CD4-positive, alpha-beta T cell (primary cell): ENCODE data around the gene TCEA3. TPM values are rescaled to one million over a fixed set of nuclear protein-coding genes. Genes with fewer than 3 reads are reported as not detected.

Source experiments
- ATAC-seq: fragments of 200-7000 bp; cut with Tn5 transposase; one replicate; pipeline ENCODE4 v1.10.0; 2022; ENCODE audit warnings: mild to moderate bottlenecking; ENCODE audit not compliant: poor library complexity
- CTCF ChIA-PET: fragments of 350-600 bp; sonication (Branson Sonifier 250); formaldehyde crosslinking; loops from one replicate; lab custom pipeline; 2021; ENCODE audit warnings: antibody characterized with exemption, inconsistent platforms; lab: Charles Lee
- POLR2A ChIA-PET: fragments of 350-600 bp; sonication (Branson Sonifier 250); formaldehyde crosslinking; loops from one replicate; lab custom pipeline; 2021; ENCODE audit warnings: antibody characterized with exemption, inconsistent platforms; lab: Charles Lee
- DNase-seq, 14 experiments: peaks; one replicate each; pipeline ENCODE4 v3.0.0-alpha.2; 2013 to 2020; ENCODE audit warnings: mixed read lengths in 2 of 14
- H3K27ac ChIP-seq, 2 donors: one replicate each; pipeline versions ENCODE4 v1.5.1 to v1.7.0; 2013; ENCODE audit warnings: low read length in 2 of 2, low read depth in 1 of 2, mild to moderate bottlenecking in 1 of 2
- H3K27me3 ChIP-seq, 2 experiments: 1 replicate in 1 of 2; 2 replicates in 1 of 2; pipeline versions ENCODE4 v1.6.1 to v1.7.0; 2013; ENCODE audit warnings: low read length in 2 of 2, control low read depth in 1 of 2, mild to moderate bottlenecking in 1 of 2, moderate library complexity in 1 of 2; ENCODE audit not compliant: insufficient read depth in 2 of 2, control insufficient read depth in 1 of 2
- H3K36me3 ChIP-seq: one replicate; pipeline ENCODE4 v1.6.1; 2013; ENCODE audit warnings: low read length, control low read depth; ENCODE audit not compliant: insufficient read depth
- H3K4me1 ChIP-seq: one replicate; pipeline ENCODE4 v1.6.1; 2013; ENCODE audit warnings: low read length, control low read depth; ENCODE audit not compliant: insufficient read depth
- H3K4me3 ChIP-seq: one replicate; pipeline ENCODE4 v1.5.1; 2013; ENCODE audit warnings: mild to moderate bottlenecking, low read length, moderate library complexity
- H3K9me3 ChIP-seq, 2 experiments: 1 replicate in 1 of 2; 2 replicates in 1 of 2; pipeline versions ENCODE4 v1.6.1 to v1.7.0; 2013; ENCODE audit warnings: low read length in 2 of 2, mild to moderate bottlenecking in 2 of 2, control low read depth in 1 of 2, moderate library complexity in 1 of 2; ENCODE audit not compliant: control insufficient read depth in 1 of 2, insufficient read depth in 1 of 2
- H3K27ac Mint-ChIP-seq: one replicate; pipeline ENCODE4 v1.8.0; 2020; ENCODE audit warnings: mixed read lengths
- H3K27me3 Mint-ChIP-seq: one replicate; pipeline ENCODE4 v1.8.0; 2021; ENCODE audit warnings: mixed read lengths
- H3K36me3 Mint-ChIP-seq: one replicate; pipeline ENCODE4 v1.8.0; 2021; ENCODE audit warnings: low read depth, mixed read lengths
- H3K4me1 Mint-ChIP-seq: one replicate; pipeline ENCODE4 v1.8.0; 2021; ENCODE audit warnings: low read depth, mixed read lengths
- H3K4me3 Mint-ChIP-seq: one replicate; pipeline ENCODE4 v1.8.0; 2020; ENCODE audit warnings: mild to moderate bottlenecking, mixed read lengths
- H3K9me3 Mint-ChIP-seq: one replicate; pipeline ENCODE4 v1.8.0; 2020; ENCODE audit warnings: mixed read lengths
- intact Hi-C, 2 experiments: fragments of 100-400 bp; cut with DNase I in 1 of 2; cut with micrococcal nuclease in 1 of 2; formaldehyde crosslinking; loops; one replicate each; pipeline versions ENCODE4 v1.15.1 to v1.9.0; 2023 to 2025; cut with DNase I, micrococcal nuclease
- total RNA-seq, 174 experiments: library from RNA in 2 of 174; stranded (reverse) in 2 of 174; gene quantifications; one replicate each; pipeline ENCODE4 v1.2.3 and lab custom pipeline; 2021 to 2026
- TF ChIP-seq, protein P1 (sequence below): fragments of 200-600 bp; IDR thresholded peaks from one replicate; pipeline ENCODE4 v1.8.0; 2022; ENCODE audit warnings: antibody characterized with exemption, mild to moderate bottlenecking

Gene TCEA3
- total RNA-seq, 2 experiments from 2014 or later, result 33.1 to 34.6 TPM

DNA sequence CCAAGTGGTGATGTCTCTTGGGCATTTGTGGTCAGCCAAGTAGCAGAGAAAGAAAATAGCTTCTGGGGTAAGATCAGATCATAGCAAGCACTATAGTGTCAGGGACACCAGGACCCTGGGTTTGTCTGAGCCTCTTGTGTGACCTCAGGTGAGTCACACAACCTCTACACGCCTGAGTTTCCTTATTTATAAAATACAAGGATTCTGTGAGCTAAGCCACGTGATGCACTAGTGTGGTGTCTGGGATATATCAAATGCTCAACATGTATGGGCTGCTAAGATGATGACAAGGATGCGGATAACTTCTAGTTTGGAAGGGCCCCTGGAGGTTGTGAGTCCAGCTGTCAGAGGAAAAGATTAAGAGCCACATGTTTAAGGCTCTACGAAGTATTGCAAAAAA is 30.4 kb downstream of the TCEA3 start:
- Mint-ChIP-seq H3K4me3 (no peak overlapping the region), H3K27me3 (no peaks in the 10 kb centered on the region)
- POLR2A ChIA-PET, result no interaction called here

DNA sequence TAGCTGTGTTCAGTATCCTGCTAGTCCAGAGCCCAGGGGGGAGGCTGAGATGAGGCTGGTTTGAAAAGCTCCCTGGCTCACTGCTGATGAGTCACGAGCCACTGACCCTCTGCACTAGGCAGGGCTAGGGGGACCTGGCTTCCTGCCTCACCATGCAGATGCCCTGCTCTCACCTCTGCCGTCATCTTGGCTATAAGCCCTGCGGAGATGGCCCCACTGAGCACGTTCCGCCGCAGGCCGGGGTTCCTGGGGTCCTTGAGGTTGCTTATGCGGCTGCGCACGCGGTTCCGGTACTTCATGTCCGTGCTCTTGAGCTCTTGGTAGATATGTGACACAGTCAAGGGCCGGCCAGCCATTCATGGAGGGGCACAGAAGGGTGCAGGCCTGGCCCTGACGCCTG is 30.8 kb downstream of the TCEA3 start:
- H3K36me3 Mint-ChIP-seq, result peaks cover 47% of the 10 kb centered on the region
- H3K4me3 ChIP-seq, result no peak overlapping the region
- no peaks in the 10 kb centered on the region for H3K27me3 Mint-ChIP-seq
- H3K9me3 ChIP-seq, result no peaks in the 10 kb centered on the region
- H3K27ac ChIP-seq, result no peak overlapping the region
- H3K36me3 ChIP-seq, result no peaks in the 10 kb centered on the region
- H3K9me3 Mint-ChIP-seq, result no peaks in the 10 kb centered on the region
- no peak overlapping the region for H3K27ac Mint-ChIP-seq
- ChIA-PET CTCF (interaction anchor here (1.9 kb wide), 1 partner anchor 10 kb away, joined by 6 read pairs; no protein-coding TSS in a partner anchor), POLR2A (no interaction called here)
- no peak for DNase-seq
- H3K4me1 ChIP-seq, result no peaks in the 10 kb centered on the region
- intact Hi-C loops, result no loop called here
- no peak overlapping the region for H3K4me3 Mint-ChIP-seq
- H3K4me1 Mint-ChIP-seq, result no peaks in the 10 kb centered on the region
- no peak for ATAC-seq
- no peaks in the 10 kb centered on the region for H3K27me3 ChIP-seq
- TF ChIP-seq, protein P1, sequence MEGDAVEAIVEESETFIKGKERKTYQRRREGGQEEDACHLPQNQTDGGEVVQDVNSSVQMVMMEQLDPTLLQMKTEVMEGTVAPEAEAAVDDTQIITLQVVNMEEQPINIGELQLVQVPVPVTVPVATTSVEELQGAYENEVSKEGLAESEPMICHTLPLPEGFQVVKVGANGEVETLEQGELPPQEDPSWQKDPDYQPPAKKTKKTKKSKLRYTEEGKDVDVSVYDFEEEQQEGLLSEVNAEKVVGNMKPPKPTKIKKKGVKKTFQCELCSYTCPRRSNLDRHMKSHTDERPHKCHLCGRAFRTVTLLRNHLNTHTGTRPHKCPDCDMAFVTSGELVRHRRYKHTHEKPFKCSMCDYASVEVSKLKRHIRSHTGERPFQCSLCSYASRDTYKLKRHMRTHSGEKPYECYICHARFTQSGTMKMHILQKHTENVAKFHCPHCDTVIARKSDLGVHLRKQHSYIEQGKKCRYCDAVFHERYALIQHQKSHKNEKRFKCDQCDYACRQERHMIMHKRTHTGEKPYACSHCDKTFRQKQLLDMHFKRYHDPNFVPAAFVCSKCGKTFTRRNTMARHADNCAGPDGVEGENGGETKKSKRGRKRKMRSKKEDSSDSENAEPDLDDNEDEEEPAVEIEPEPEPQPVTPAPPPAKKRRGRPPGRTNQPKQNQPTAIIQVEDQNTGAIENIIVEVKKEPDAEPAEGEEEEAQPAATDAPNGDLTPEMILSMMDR, result no peak

More for the DNA sequence above, 30.4 kb downstream of the TCEA3 start:
- ATAC-seq (no peak), DNase-seq (no peak)
- no peak overlapping the region for H3K27ac Mint-ChIP-seq
- Histone ChIP-seq H3K4me3 (no peak overlapping the region), H3K27ac (no peak overlapping the region), H3K9me3 (no peaks in the 10 kb centered on the region), H3K4me1 (no peaks in the 10 kb centered on the region), H3K27me3 (no peaks in the 10 kb centered on the region), H3K36me3 (no peaks in the 10 kb centered on the region)
- no peaks in the 10 kb centered on the region for H3K9me3 Mint-ChIP-seq
- CTCF ChIA-PET, result interaction anchor here (1.9 kb wide), 1 partner anchor 10 kb away, joined by 6 read pairs; no protein-coding TSS in a partner anchor
- intact Hi-C loops, result no loop called here
- peaks cover 47% of the 10 kb centered on the region for H3K36me3 Mint-ChIP-seq
- H3K4me1 Mint-ChIP-seq, result no peaks in the 10 kb centered on the region
- TF ChIP-seq, protein P1, result no peak

DNA sequence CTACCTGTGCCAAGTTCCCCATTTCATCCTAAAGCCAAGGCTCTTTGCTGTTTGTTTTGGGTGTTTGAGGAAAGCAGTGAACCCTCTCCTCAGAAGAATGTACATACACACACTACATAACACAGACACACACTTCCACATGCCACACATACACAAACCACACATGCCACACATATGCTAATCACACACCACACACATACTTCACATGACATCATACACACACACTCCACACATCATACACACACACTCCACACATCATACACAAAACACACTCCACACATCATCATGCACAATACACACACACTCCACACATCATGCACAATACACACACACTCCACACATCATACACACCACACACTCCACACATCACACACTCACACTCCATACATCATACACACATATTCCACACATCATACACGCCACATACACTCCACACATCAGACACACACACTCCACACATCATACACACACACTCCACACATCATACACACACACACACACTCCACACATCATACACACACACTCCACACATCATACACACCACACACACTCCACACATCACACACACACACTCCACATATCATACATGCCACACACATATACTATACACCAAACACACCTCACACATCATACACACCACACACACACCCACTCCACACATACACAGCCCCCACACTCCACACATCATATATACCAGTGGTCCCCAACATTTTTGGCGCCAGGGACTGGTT is 32.3 kb downstream of the TCEA3 start:
- intact Hi-C loops, result no loop called here
- H3K27ac Mint-ChIP-seq, result no peak overlapping the region
- Histone ChIP-seq H3K27ac (no peak overlapping the region), H3K4me1 (no peaks in the 10 kb centered on the region), H3K27me3 (no peaks in the 10 kb centered on the region), H3K36me3 (no peaks in the 10 kb centered on the region), H3K4me3 (no peak overlapping the region), H3K9me3 (no peaks in the 10 kb centered on the region)
- no peak for ATAC-seq
- H3K27me3 Mint-ChIP-seq, result no peaks in the 10 kb centered on the region
- DNase-seq, result no peak
- ChIA-PET POLR2A (no interaction called here), CTCF (no interaction called here)
- no peak overlapping the region for H3K4me3 Mint-ChIP-seq
- no peaks in the 10 kb centered on the region for H3K9me3 Mint-ChIP-seq
- peaks cover 36% of the 10 kb centered on the region for H3K36me3 Mint-ChIP-seq
- H3K4me1 Mint-ChIP-seq, result no peaks in the 10 kb centered on the region
- TF ChIP-seq, protein P1, result no peak
